GM19099 (cell line): ENCODE results near the gene TFF1.

Source experiments
- POLR2A ChIP-seq: IDR thresholded peaks from 3 replicates; pipeline ENCODE4 v1.6.1; 2011; ENCODE audit warnings: low read depth; ENCODE audit not compliant: insufficient read length; ENCODE audit errors: extremely low read depth

TFF1 gene

GRCh38 chr21:42363312-42363711 lies 3.0 kb downstream of the TFF1 start:
- TF ChIP-seq POLR2A, result no peak

DNA sequence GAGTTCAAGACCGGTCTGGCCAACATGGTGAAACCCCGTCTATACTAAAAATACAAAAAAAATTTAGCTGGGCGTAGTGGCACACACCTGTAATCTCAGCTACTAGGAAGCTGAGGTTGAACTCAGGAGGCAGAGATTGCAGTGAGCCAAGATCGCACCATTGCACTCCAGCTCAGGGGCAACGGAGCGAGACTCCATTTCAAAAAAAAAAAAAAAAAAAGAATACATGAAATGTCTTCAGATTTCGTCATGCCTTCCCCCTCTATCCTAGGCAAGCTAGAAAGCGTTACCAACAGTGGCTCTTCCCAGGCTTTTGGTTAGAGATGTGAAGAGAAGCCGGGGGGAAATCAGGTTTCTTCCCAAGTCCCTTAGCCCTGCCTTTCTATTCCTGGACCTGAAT lies 3.6 kb downstream of the TFF1 start:
- TF ChIP-seq POLR2A, result no peak

DNA sequence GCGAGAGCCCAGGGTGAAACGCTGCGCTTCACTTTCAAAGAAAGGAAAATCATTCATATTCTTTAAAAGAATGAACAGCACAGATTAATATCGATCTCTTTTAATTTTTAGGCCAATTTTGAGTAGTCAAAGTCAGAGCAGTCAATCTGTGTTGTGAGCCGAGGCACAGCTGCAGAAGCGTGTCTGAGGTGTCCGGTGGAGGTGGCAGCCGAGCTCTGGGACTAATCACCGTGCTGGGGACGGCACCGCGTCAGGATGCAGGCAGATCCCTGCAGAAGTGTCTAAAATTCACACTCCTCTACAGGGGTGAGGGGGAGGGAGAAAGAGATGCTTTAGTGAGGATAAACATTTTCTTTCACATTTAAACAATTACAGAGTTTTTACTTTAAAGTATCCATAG lies 4.1 kb downstream of the TFF1 start:
- TF ChIP-seq POLR2A, result no peak

- TF ChIP-seq POLR2A, result no peak
Measured at GRCh38 chr21:42361286-42361685, 5.0 kb downstream of the TFF1 start.

DNA sequence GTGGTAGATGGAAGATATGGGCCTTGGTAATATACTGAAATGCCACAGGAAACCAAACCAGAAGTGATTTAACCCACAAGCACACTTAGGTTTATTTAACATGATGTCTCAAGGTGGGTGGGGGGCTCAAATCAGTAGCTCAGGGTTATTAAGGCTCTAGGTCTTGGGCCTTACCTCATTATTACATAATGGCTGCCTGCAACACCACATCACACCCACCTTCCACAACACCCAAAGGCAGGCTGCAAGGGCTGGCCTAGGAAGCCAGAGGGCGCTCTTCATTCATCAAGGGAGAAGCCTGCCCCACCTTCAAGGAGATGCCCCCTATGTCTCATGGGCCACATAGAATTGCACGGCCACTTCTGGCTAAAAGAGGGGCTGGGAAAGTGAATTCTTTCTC lies 6.0 kb downstream of the TFF1 start:
- TF ChIP-seq POLR2A, result no peak

DNA sequence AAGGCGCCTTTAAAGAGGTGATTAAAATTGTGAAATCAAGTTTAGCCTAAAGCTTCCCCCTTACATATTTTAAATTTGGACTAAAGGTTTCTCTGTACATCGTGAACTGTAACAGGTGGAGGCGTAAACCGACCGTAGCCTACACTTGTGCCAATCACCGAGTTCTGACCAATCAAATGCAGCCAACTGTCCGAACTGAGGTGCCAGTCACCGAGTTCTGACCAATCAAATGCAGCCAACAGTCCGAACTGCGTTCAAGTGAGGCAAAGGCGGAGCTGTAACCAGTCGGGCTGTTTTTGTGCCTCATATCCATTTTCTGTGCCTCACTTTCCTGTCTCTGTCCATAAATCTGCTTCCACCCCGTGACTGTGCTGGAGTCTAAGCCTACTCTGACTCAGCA lies 7.4 kb downstream of the TFF1 start:
- no peak for TF ChIP-seq POLR2A

DNA sequence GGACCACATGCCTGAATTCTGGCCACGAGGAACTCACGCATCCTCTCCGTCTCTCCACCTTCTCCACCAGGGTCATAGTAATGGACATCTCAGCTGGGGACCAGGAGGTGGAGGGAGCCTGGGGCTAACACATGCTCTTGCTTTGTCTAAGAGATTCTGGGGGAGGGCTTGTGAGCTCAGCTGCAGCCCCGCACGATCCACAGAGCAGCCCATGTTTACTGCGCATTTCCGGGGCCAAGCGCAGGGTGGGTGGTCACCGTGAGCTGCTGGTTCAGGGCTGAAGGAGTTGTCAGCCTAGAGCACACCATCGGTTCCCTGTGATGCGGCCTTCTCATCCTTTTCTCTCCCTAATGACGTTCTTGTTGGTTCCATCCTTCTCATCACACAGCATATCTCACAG lies 8.1 kb downstream of the TFF1 start:
- no peak for TF ChIP-seq POLR2A

- no peak for TF ChIP-seq POLR2A
Measured at GRCh38 chr21:42357307-42357706, 9.0 kb downstream of the TFF1 start.

DNA sequence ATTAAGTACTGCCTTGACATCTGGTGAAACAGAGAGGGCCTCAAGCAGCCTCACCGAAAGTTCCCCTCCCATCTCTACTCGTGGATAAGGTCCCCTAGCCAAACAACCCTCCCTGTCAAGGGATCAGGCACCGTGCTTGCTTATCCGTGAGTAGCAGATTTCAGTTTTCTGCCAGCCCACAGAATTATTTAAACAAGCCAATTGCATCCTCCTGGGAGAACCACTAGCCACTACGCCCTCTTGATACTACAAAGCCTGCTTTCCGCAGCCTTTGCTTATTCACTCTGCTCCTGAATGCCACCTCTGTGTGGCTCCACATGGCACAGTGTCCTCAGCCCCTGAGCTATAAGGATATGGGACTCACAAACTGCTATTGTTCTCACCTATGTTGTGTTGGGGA lies 9.7 kb downstream of the TFF1 start:
- TF ChIP-seq POLR2A, result no peak

GRCh38 chr21:42356046-42356445 lies 10.3 kb downstream of the TFF1 start:
- TF ChIP-seq POLR2A, result no peak

DNA sequence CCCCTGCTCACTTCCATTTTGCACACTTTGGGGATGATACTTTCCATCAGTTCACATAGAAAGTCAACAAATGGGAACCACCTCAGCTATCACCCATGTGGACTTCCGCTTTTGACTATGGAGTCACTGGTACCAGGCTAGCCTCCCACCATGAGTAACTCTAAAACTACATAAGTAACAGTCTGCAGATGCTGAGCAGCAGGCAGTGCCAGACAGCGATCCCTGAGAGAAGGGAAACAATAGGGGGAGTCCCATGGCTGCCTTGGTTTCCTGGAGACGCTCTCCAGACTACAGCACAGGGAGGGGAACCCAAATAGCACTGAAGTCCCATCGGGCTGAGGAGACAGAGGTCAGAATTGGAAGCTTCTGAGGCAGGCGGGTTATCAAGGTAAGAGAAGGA lies 12.7 kb downstream of the TFF1 start:
- TF ChIP-seq POLR2A, result no peak

GRCh38 chr21:42352441-42353095 lies 13.8 kb downstream of the TFF1 start:
- no peak for TF ChIP-seq POLR2A

GRCh38 chr21:42351626-42352440 lies 14.5 kb downstream of the TFF1 start:
- TF ChIP-seq POLR2A, result no peak

- no peak for TF ChIP-seq POLR2A
Measured at GRCh38 chr21:42350927-42351426, 15.4 kb downstream of the TFF1 start, which contains the start of gene TFF2. TSS of gene TFF2 (minus strand) at chr21:42350994. CDS start at chr21:42350957, 37 bp downstream.

DNA sequence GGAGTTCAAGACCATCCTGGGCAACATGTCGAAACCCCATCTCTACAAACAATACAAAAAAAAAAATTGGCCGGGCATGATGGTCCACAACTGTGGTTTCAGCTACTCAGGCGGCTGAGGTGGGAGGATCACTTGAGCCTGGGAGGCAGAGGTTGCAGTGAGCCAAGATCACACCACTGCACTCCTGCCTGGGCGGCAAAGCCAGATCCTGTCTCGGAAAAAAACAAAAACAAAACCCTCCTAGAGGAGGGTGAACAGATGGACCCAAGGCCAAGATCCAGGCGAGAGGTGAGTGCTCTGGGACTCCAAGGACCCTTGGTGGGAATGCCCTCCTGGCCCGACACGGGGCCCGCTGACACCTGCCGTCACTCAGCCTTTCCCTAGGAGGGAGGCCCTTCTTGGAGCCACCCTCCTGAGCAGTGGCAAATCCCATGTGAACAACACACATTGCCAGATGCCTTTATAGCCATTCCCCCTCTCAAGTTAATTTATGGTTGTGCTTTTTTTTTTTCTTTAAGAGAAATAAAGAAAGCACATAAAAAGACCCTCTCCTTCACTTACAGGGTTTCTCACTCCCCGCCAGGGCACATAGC lies 15.9 kb downstream of the TFF1 start:
- TF ChIP-seq POLR2A, result no peak

- TF ChIP-seq POLR2A, result no peak
Measured at GRCh38 chr21:42349420-42350317, 16.7 kb downstream of the TFF1 start.

DNA sequence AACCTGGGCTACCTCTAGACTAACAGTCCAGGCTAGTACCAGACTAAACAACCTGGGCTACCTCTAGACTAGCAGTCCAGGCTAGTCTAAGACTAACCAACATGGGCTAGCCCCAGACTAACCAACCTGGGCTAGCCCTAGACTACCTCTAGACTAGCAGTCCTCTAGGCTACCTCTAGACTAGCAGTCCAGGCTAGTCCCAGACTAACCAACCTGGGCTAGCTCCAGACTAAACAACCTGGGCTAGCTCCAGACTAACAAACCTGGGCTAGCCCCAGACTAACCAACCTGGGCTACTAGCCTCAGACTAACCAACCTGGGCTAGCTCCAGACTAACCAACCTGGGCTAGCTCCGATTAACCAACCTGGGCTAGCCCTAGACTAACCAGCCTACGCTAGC lies 17.6 kb downstream of the TFF1 start:
- no peak for TF ChIP-seq POLR2A
